Measurements from ENCODE around the gene CUX1. TPM values are rescaled to one million over a fixed set of nuclear protein-coding genes. Genes with fewer than 3 reads are reported as not detected.
"Not testable (repeated sequence)": the region's sequence is repeated elsewhere in the genome, so short reads cannot be mapped to it uniquely, and the experiment has no call there.

Gene CUX1
- total RNA-seq, 1 donor from 2014 or later, result 33.3 TPM

DNA sequence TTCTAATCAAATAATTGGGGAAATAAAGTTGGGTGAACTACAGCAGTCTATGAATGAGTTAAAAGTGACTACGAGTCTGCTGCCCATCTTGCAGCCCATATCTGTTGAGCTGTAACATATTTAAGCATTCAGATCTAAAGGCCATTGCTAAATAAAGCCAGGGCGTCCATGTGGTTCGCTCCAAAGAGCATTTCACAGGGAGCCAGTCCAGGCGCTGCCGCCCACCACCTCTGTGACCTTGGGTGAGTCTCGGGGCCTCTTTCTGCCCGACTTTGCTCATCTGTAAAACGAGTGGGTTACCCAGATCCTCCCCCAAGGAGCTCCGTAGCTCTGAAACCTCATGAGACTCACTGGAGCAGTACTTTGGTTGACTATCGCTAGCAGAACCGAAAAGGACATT is 223.1 kb downstream of the CUX1 start:
- intact Hi-C loops (cut with micrococcal nuclease), result no loop called here

DNA sequence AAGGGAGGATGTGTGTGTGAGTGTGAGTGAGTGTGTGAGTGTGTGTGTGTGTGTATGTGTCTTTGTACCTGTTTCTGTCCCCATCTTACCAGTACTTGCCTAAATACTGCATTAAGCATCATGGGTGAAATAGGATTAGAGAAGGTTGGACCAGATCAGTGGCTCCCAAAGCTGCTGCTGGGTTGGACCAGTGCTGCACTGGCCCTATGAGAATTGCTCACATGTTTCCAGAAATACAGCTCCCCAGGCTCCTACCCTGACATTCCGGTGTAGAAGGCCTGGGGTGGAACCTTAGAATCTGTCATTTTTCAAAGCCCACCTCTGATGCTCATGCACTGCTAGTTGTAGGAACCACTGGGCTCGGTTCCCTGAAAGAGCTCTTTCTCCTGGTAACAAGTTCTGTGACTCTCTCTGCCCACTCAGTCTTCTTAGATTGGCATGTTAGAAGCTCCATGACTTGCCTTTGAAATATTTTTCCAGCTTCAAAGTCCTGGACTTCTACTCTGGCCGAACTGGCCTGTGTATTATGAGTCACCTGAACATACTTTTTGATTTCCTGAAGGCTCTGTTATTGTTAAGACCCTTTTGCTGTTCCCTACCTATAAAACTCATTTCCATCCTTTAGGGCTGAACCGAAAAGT is 224.7 kb downstream of the CUX1 start:
- intact Hi-C loops (cut with micrococcal nuclease), result no loop called here

DNA sequence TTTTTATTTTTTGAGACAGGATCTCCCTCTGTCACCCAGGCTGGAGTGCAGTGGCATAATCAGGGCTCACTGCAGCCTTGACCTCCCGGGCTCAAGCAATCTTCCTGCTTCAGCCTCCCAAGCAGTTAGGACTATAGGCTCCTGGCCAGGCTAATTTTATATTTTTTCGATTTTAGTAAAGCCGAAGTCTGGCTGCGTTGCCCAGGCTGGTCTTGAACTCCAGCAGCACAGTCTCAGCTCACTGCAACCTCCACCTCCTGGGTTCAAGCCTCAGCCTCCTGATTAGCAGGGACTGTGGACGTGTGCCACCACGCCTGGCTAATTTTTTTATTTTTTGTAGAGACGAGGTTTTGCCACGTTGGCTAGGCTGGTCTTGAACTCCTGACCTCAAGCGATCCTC is 225.4 kb downstream of the CUX1 start:
- intact Hi-C loops (cut with micrococcal nuclease), result not testable (repeated sequence)

DNA sequence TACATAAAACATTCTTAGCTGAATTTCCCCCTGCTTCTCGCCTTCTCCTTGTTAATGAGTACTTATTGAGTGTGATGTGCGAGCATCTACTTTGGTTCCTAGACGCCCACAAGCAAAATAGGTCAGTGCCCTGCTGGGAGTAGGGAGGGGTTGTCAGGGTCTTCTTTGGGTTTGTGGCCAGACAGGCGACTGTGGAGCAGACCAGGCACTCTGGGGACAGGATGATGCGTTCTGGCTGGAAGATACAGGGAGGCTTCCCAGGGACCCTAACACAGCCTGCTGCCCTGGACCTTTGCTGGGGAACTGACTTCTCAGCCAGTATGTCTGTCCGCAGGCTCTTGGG is 227.2 kb downstream of the CUX1 start:
- intact Hi-C loops (cut with micrococcal nuclease), result no loop called here

DNA sequence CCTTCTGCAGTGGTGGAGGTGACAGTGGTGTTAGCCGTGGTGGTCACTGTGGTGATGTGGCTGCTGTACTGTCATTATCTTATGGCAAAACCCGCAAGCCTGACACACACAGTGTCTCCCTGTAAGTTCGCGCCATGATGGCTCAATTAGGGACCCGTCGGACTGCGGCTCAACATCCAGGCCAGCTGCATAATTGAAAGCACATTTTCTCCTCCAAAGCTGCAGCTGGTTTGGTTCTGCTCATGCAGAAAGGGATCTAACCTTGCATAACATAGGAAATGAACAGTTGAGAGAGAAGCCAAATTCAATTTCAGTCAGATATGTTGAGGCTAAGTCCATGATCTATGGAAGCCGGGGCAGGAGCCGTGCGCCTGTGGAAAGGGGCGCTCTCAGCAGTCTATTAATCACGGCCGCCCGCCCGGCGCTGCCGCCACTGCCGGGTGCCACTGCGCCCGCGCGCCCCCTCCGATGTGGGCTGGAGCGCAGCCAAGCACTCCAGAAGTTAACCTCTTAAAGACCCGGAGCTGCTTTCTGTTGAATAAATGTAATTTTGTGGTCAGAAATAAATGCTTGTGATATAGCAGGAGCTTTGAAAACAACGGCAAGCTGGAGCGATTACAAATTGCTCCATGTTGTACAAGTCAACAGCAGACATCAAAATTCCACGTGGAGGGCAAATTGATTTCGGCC is 227.7 kb downstream of the CUX1 start:
- intact Hi-C loops (cut with micrococcal nuclease), result no loop called here

DNA sequence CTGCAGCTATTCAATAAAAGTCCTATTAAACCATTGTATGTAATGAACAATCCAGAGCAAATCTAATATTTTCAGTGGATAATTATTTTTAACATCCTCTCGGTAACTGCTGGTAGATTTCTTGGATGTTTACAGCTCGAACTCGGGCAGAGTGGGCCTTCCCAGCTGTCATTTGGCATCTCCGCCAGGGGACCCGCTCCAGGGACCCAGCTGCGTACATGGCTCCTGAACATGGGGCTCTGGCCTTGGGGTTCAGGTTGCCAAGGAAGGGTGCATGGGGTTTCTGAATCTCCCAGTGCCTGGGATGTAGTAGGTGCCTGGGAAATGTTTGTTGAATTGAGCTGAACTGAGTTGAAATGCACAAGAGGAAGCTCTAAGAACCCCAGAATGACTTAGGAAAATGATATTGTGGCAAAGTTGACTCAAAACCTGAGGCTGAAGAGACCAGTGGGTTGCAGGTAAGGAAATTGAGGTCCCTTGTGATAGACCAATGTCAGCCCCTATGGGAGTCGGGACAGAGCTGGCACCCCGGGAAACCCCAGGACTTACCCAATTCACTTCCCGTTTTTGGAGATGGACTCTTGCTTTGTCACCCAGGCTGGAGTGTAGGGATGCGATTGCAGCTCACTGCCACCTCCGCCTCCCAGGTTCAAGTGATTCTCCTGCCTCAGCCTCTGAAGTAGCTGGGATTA is 228.4 kb downstream of the CUX1 start:
- intact Hi-C loops (cut with micrococcal nuclease), result no loop called here

DNA sequence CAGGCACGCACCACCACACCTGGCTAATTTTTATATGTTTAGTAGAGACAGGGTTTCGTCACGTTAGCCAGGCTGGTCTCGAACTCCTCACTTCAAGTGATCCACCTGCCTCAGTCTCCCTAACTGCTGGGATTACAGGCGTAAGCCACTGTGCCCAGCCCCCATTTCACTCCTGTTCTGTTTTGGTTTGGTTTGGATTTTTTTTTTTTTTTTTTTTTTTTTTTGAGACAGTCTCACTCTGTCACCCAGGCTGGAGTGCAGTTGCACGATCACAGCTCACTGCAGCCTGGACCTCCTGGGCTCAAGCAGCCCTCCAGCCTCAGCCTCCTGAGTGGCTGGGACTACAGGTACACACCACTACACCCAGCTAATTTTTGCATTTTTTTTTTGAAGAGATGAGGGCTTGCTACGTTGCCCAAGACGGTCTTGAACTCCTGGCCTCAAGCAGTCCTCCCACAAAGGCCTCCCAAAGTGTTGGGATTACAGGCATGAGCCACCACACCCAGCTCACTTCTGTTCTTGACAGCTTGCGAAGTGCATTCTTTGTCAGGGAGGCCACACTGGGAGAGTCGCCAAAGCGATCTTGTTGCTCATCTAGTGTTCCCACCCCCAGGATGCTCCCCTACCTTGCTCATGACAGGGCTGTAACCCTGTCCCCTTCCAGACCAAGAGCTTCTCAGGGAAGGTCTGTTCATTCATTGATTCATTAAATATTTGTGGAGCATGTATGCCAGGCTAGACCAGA is 229.1 kb downstream of the CUX1 start:
- intact Hi-C loops (cut with micrococcal nuclease), result no loop called here

DNA sequence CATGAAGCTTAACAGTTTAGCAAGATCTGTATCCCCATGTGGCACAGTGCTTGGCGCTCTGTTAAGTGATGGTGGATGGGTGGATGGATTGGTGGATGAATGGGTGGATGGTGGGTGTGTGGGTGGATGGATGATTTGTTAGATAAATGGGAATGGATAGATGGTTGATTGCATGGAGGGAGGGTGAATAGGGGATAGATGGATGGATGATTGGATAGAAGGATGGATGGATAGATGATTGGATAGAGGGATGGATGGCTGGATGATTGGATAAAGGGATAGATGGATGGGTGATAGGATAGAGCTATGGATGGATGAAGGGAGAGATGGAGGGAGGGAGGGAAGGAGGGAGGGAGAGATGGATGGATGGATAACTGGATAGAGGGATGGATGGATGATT is 229.7 kb downstream of the CUX1 start:
- intact Hi-C loops (cut with micrococcal nuclease), result no loop called here

DNA sequence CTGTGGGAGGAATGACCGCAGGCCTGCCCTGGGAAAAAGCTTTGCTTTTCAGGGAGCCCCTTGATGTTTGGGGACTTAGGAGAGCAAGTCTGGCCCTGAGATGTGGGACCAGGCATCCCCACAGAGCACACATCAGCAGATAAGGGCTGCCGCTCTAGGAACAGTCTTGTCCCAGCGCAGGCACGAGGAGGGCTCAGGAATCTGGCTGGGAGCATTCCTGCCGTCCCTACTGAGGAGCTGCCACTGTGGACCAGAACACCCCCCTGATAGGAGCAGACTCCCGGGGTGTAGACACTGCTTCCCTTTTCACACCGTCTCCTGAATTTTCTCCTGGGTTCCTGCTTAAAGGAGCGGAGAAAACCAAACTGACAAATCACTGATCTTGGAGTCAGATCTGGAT is 232.3 kb downstream of the CUX1 start:
- intact Hi-C loops (cut with micrococcal nuclease), result no loop called here

DNA sequence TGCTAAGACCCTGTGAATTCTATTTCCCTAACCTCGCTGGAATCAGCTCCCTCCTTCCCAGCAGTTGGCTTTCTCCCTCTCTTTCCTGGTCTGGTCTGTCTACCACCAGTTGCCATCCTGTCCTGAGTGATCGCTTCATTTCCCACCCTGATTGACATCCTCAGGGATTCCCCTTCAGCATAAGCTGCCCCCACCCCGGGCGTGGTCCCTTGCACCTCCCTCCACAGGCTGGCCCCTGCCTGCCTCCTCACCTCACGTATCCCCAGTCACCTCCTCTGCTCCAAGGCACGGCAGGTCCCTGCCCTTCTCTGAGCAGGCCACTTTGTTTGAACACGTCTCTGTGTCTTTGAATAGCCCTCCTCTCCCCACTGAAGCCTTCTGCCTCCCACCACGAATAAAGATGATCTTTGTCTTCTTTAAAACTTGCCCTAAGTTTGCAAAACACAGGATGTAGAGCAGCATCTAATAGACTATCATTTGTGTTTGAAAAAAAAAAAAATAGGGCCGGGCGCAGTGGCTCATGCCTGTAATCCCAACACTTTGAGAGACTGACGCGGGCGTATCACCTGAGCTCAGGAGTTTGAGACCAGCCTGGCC is 233.5 kb downstream of the CUX1 start:
- intact Hi-C loops (cut with micrococcal nuclease), result no loop called here

DNA sequence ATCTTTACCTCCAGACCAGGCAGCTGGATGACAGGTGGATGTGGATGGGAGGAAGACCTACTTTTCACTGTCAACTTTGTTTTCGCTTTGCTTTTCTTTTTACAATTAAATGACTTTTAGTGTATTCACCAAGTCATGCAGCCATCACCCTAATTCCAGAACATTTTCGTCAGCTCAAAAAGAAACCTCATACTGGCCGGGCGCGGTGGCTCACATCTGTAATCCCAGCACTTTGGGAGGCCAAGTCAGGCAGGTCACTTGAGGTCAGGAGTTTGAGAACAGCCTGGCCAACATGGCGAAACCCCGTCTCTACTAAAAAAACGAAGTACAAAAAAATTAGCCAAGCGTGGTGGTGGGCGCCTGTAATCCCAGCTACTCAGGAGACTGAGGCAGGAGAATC is 234.3 kb downstream of the CUX1 start:
- intact Hi-C loops (cut with micrococcal nuclease), result not testable (repeated sequence)

DNA sequence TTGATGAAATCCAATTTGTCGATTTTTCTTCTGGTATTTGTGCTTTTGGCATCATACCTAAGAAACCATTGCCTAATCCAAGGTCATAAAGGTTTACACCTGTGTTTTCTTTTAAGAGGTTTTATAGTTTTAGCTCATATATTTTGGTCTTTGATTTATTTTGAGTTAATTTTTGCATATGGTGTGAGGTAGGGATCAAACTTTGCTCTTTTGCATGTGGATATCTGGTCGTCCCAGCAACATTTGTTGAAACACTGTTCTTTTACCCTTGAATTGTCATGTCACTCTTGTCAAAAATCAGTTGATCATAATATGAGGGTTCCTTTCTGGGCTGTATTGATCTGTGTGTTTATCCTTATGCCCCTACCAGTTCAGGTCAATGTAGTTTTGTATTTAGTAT is 236.7 kb downstream of the CUX1 start:
- intact Hi-C loops (cut with micrococcal nuclease), result no loop called here

DNA sequence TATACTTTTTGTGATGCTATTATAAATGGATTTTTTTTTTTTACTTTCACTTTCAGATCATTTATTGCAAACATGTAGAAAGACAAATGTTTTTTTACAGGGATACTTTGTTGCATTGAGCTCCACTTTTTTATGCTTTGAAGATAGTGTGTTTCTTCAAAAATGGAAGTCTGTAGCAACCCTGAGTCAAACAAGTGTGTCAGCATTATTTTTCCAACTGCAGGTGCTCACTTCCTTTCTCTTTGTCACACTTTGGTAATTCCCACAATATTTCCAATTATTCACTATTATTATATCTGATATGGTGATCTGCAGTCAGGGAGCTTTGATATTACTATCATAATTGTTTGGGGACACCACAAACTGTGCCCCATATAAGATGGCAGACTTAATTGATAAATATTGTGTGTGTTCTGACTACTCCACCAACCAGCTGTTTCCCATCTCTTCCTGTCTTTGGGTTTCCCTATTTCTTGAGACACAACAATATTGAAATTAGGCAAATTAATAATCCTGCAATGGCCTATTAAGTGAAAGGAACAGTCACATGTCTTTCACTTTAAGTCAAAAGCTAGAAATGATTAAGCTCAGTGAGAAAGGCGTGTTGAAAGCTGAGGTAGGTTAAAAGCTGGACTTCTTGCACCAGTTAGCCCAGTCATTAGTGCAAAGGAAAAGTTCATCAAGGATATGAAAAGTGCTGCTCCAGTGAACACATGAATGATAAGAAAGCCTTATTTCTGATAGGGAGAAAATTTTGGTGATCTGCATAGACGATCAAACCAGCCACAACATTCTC is 238.0 kb downstream of the CUX1 start:
- intact Hi-C loops (cut with micrococcal nuclease), result no loop called here

DNA sequence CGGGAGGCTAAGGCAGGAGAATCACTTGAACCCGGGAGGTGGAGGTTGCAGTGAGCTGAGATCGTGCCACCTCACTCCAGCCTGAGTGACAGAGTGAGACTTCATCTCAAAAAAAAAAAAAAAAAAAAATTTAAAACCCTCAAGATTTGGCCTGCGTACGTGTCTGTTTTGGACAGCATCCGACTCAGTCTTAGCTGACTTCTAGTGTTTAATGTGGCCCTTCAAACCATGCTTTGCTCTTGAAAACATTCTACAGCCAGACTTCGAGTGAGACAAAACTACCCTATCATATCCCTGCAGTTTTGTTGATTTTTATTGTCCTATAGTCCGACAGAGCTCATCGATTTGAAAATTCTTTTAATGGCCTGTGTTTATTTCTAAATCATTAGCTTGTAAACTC is 242.1 kb downstream of the CUX1 start:
- intact Hi-C loops (cut with micrococcal nuclease), result no loop called here

DNA sequence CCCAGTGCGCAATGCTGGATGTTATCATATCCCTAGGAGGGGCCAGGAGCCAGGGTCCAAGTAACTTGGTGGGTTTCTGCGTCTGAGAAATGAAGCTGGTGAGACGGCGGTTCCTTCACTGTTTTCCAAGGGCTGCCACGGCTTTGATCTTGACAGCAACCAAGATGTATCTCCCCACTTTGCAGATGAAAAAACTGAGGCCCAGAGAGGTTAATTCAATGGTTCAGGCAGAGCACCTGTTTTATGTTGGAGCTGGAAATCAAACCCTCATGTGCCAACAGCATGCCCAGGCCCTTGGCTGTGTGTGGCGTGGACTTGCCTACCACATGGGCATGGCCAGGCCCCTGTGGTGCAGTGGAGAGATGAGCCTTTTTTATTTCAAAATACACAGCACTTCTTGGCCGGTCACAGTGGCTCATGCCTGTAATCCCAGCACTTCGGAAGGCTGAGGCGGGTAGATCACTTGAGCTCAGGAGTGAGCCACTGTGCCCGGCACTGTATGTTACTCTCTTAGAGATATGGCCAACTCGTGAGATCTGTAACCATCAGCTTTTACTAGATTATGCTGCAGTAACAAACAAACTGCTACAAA is 244.0 kb downstream of the CUX1 start:
- intact Hi-C loops (cut with micrococcal nuclease), result no loop called here

DNA sequence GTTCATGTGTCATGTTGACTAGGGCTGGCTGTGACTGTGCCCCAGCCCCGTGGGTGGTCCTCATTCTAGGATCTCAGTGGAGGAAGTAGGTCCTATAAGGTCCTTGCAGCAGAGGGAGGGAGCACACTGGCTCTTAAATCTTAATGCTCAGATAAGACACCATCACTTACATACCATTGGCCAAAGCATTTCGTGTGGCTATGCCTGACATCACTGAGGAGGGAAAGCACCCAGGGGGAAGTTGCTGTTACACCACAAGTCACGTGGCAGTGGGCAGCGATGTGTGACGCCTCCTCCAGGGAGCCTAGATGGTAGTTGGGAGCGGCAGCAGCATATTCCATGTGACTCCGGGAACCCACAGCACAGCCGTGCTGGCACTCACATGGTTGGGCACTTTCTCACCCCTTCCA is 244.6 kb downstream of the CUX1 start:
- intact Hi-C loops (cut with micrococcal nuclease), result no loop called here

DNA sequence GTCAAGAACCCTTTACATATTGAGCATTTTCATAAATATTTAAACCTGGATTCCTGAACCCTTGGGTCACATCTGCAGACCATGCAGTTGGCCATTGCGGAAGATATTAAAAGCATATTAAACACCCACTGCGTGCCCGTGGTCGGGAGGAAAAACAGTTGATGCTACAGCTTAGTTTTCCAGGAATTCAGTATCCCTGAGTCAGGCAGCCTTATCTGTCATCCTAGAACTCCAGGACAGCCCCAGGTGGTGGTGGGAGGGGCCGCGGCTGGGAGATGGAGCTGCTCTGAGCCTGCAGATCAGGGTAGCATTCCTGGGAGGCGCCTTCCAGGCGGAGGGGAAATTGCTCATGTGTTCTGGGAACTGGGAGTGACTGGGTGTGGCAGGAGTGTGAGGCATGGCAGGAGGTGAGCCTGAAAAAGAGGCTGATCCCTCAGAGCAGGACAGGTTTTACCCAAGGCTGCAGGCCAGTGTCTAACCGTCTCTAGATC is 246.3 kb downstream of the CUX1 start:
- intact Hi-C loops (cut with micrococcal nuclease), result no loop called here

DNA sequence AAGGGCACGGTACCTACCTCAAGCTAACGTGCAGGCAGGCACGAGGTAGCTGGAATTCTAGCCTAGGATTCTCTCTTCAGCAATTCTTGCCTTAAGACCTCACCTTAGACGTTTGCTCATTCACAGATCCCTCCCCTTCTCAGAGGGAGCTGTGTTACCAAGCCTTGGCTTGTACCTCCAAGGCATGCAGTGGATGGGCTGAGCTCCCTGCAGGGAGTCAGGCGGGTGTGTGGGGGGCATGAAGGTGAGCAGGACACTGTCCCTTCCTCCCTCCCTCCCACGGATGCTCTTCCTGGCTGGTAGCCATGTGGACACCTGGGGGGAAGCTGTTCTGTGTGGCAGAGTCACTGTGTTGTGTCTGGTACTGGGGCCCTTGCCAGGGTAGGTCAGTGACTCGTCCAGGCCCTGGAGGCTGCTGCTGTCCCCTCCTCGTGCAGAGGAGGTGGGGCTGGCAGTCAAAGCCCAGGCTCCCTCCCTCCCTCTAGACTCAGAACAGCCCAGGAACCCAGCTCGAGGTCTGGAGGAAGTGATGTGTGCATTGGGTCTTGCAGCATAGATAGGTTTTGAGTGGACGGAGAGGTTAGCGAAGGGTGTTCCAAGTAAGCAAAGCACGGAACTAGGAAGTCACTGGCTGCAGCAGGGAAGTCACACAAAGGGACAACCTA is 247.1 kb downstream of the CUX1 start:
- intact Hi-C loops (cut with micrococcal nuclease), result no loop called here

DNA sequence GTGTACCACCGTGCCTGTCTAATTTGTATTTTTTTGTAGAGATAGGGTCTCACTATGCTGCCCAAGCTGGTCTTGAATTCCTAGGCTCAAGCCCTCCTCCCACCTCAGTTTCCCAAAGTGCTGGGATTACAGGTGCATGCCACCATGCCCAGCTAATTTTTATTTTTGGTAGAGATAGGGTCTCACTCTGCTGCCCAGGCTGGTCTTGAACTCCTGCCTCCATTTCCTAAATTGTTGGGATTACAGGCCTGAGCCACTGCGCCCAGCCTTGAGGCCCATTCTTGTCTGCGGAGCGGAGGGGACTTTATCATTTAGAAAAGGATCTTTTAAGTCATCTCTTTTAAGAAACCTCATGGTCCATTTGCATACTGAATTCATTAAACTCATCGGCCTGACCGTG is 247.8 kb downstream of the CUX1 start:
- intact Hi-C loops (cut with micrococcal nuclease), result no loop called here

DNA sequence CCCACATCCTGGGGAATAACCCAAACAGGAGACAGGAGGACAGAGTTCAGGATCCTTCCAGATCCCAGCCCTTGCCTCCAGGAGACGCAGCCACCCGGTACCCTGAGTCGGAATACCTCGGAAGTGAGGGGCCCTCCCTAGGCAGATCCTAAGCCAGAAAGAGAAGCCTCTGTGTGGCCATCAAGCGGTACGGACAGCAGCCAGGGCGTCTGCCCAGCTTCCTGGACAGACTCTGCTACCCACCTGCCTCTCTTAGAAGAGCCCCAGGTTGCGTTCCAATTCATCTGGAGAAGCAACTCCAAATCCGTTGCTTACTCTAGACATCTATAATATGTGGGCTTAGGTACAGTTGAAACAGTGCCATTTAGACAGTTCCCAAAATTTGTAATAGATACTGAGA is 249.1 kb downstream of the CUX1 start:
- intact Hi-C loops (cut with micrococcal nuclease), result no loop called here

Measured in T-helper 2 cell treated with Interferon-gamma antibody and Interleukin-4, amounts not matched to agents 100 ng/mL and 5 ng/mL, for 36 hours (primary cell).